IPS-15b (cell line): ENCODE results near the gene OPN5.

Source experiments
- H3K27me3 ChIP-seq: one replicate; pipeline ENCODE4 v1.6.1; 2013; ENCODE audit warnings: low read length; ENCODE audit not compliant: control insufficient read depth, insufficient read depth
- H3K36me3 ChIP-seq: one replicate; pipeline ENCODE4 v1.6.1; 2013; ENCODE audit warnings: low read length; ENCODE audit not compliant: control insufficient read depth, insufficient read depth
- H3K4me1 ChIP-seq: one replicate; pipeline ENCODE4 v1.6.1; 2013; ENCODE audit warnings: mild to moderate bottlenecking, low read length; ENCODE audit not compliant: control insufficient read depth, insufficient read depth
- H3K4me3 ChIP-seq: one replicate; pipeline ENCODE4 v1.5.1; 2013; ENCODE audit warnings: low read depth, low read length
- H3K9ac ChIP-seq: one replicate; pipeline ENCODE4 v1.6.1; 2013; ENCODE audit warnings: low read depth, mild to moderate bottlenecking, low read length
- H3K9me3 ChIP-seq: one replicate; pipeline ENCODE4 v1.6.1; 2013; ENCODE audit warnings: mild to moderate bottlenecking, low read length; ENCODE audit not compliant: control insufficient read depth, insufficient read depth

The OPN5 gene

DNA sequence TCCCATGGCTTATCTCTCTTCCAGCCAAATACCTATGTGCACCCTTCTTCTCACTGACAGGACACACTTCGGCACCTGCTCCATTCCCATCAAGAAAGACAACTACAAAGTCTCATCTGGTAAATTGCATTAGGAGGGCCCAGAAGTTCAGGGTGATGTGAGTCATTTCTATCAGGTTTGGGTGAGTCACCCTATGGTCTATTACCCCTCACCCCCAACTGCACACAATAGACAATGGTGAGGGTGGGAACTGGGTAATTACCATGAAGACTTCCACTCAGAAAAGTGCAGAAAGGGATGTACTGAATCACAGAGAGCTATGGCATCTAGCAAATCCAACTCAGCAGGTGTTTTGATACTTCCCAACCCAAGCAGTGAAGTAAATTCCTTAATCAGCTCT lies 54.8 kb downstream of the OPN5 start:
- H3K9me3 ChIP-seq: no peaks in the 10 kb centered on the region
- H3K4me1 ChIP-seq: no peaks in the 10 kb centered on the region
- H3K4me3 ChIP-seq: no peak overlapping the region
- no peaks in the 10 kb centered on the region for H3K27me3 ChIP-seq
- no peaks in the 10 kb centered on the region for H3K36me3 ChIP-seq
- no peak overlapping the region for H3K9ac ChIP-seq

DNA sequence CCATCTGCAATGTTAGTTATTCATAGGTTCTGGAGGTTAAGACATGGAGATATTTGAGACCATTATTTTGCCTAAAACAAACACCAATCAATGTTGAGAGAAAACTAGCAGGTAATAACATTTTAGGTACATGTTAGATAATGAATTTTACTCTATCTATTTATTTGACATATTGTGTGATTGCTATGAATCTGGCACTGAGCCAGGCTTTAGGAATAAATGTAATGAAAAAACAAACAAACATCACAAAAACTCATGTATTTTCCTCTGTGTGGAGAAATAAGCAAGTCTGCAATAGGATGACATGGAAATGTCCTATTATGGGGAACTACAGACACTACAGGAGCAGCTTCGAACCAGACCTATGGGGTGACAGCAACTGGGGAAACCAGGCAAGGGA lies 57.8 kb downstream of the OPN5 start:
- no peak overlapping the region for H3K9ac ChIP-seq

DNA sequence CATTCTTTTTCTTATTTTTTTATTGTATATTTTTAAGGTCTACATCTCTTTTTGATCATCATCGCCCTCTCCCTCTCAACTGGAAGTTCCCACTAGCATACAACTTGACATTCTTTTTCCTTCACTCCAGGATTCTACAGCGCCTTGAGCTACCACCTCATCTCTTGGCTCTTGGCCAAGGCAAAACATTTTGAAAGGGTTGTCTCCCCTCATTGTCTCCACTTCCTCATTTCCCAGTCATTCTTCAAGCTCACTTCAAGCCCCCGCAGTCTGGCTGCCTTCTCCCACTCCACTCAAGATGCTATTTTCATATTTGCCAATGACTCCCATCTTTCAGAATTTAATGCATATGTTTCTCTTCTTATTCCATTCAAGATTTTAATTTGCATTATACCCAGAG lies 63.0 kb downstream of the OPN5 start:
- Histone ChIP-seq H3K9ac (no peak overlapping the region), H3K27me3 (no peaks in the 10 kb centered on the region), H3K9me3 (no peaks in the 10 kb centered on the region), H3K4me3 (no peak overlapping the region), H3K4me1 (no peaks in the 10 kb centered on the region), H3K36me3 (no peaks in the 10 kb centered on the region)

More for the DNA sequence above, 57.8 kb downstream of the OPN5 start:
- H3K9me3 ChIP-seq: no peaks in the 10 kb centered on the region
- H3K27me3 ChIP-seq: no peaks in the 10 kb centered on the region
- no peaks in the 10 kb centered on the region for H3K4me1 ChIP-seq
- H3K4me3 ChIP-seq: no peak overlapping the region
- H3K36me3 ChIP-seq: no peaks in the 10 kb centered on the region

DNA sequence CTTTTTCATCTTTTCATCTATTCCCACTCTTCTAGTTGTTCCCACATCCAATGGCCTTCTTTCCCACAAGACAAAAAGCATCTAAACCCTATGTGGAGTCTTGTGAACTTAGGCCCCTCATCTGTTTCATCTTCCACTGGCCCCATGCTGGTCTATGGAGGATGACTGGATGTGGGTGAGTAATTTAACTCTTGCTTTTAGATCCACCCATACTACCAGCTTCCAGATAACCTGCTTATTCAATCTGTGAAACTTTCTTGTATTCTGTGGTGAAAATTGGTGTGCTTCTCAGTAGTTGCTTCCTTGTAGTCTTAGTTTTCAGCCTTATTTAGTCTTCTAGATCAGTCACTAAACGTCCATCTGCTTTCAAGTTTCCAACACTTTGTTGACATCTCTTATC lies 64.9 kb downstream of the OPN5 start:
- H3K4me1 ChIP-seq: no peaks in the 10 kb centered on the region
- H3K27me3 ChIP-seq: no peaks in the 10 kb centered on the region
- H3K36me3 ChIP-seq: no peaks in the 10 kb centered on the region
- H3K9ac ChIP-seq: no peak overlapping the region
- no peaks in the 10 kb centered on the region for H3K9me3 ChIP-seq
- no peak overlapping the region for H3K4me3 ChIP-seq

DNA sequence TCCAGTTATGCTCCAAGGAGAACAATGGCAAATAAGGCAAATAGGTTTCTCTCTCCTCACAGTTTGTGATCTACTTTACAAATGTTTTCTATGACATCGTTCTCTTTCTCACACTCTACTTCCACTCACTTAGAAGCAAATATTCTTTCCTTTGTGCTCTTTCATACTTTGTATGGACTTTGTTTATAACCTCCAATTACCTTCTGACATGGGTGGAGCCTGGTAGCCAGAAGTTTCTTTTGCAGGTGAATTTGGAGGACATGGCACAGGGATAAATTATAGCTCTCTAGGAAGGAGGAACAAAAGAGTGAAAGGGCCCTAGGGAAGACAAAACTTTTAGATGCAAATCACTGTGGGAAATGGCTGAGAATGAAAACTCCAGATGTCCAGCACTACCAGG lies 69.3 kb downstream of the OPN5 start:
- H3K4me1 ChIP-seq: no peaks in the 10 kb centered on the region
- H3K27me3 ChIP-seq: no peaks in the 10 kb centered on the region
- H3K9ac ChIP-seq: no peak overlapping the region
- no peak overlapping the region for H3K4me3 ChIP-seq
- H3K9me3 ChIP-seq: no peaks in the 10 kb centered on the region
- H3K36me3 ChIP-seq: no peaks in the 10 kb centered on the region

DNA sequence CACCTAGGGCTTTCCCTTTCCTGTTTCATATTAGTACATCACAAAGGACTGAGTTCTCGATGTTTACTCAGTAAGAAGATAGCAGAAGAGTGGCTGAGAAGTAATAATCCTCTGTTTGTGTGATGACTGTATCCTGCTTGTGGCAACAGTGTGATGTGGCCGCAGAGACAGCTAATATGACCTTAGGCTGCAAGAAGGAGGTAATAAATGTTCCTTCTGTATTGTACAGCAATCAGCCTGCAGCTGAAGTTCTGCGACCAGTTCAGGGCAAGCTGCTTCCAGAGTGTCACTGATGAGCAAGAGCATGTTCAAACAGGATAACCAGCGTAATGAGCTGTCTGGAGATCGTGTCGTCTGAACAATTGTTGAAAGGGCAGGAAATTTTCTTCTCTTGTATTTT lies 70.9 kb downstream of the OPN5 start:
- no peaks in the 10 kb centered on the region for H3K27me3 ChIP-seq
- no peaks in the 10 kb centered on the region for H3K9me3 ChIP-seq
- no peaks in the 10 kb centered on the region for H3K36me3 ChIP-seq
- no peak overlapping the region for H3K4me3 ChIP-seq
- H3K4me1 ChIP-seq: no peaks in the 10 kb centered on the region
- H3K9ac ChIP-seq: no peak overlapping the region

DNA sequence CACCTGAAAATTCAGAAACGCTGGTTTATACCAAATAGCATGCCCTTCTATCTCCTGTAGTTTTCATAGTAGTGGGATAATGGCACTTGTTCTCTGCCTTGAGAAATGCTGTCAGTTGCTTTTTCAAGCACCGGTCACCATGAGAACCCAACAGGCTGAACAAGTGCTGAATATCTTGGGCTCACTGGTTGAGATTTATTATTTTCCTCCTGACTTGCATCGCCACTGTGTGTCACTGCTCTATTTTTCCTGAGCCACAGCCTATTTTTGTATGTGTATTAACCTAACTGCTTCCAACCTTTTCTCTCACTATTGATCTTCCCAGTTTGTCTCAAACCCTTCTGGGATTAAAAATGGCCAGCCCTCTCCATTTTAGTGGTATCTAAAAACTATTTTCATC lies 71.9 kb downstream of the OPN5 start:
- no peaks in the 10 kb centered on the region for H3K4me1 ChIP-seq
- H3K9ac ChIP-seq: no peak overlapping the region
- H3K4me3 ChIP-seq: no peak overlapping the region
- H3K9me3 ChIP-seq: no peaks in the 10 kb centered on the region
- H3K27me3 ChIP-seq: no peaks in the 10 kb centered on the region
- no peaks in the 10 kb centered on the region for H3K36me3 ChIP-seq

DNA sequence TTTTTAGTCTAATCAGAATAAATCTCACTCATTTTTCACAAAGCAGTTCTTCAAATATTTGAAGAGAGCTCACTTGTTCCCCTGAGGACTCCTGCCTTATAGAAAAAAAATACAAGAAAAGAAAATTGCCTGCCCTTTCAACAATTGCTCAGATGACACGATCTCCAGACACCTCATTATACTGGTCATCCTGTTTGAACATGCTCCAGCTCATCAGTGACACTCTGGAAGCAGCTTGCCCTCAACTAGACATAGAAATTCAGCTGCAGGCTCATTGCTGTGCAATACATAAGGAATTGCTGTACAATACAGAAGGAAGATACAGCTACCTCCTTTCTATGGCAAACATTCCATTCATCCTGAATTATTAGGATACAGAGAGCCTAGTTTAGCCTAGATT lies 73.1 kb downstream of the OPN5 start:
- no peak overlapping the region for H3K9ac ChIP-seq
- no peaks in the 10 kb centered on the region for H3K36me3 ChIP-seq
- H3K9me3 ChIP-seq: no peaks in the 10 kb centered on the region
- no peaks in the 10 kb centered on the region for H3K27me3 ChIP-seq
- no peaks in the 10 kb centered on the region for H3K4me1 ChIP-seq
- H3K4me3 ChIP-seq: no peak overlapping the region

DNA sequence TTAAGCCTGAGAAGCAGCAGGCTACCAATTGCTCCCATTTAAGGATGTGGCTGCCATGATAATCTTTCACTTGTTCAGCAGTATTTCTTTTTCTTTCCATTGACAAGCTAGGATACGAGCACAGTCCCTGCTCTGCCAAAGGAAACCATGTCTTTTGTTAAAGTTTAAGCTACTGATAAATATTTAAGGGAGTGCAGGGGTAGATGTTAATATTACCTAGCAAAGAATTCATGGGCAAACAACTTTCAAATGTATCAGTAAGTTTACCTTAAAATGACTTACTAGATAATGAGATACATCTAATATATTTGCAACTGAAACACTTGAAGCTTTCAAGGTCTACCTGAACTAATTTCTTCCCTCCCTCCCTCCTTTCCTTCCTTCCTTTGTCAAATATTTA lies 77.3 kb downstream of the OPN5 start:
- no peak overlapping the region for H3K4me3 ChIP-seq
- H3K27me3 ChIP-seq: no peaks in the 10 kb centered on the region
- H3K4me1 ChIP-seq: no peaks in the 10 kb centered on the region
- H3K9ac ChIP-seq: no peak overlapping the region
- H3K9me3 ChIP-seq: no peaks in the 10 kb centered on the region
- no peaks in the 10 kb centered on the region for H3K36me3 ChIP-seq

DNA sequence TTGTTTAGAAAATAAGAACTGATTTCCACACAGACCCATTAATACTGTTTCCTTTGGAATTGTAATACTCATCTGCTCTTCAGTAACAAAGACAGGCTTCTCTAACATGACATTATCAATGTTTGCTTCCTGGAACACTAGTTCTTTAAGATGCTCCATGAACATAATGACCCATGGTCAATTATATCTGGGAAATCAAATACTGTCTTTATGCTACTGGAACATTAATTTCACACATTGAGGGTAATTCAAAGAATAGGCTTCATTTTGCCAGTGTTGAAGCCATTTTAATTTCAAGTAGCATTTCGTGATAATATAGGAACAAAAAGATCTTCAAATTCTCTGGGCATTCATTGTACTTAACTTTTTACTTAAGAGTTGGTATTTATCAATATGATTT lies 80.9 kb downstream of the OPN5 start:
- no peaks in the 10 kb centered on the region for H3K27me3 ChIP-seq
- H3K36me3 ChIP-seq: no peaks in the 10 kb centered on the region
- no peaks in the 10 kb centered on the region for H3K4me1 ChIP-seq
- no peaks in the 10 kb centered on the region for H3K9me3 ChIP-seq
- H3K4me3 ChIP-seq: no peak overlapping the region
- no peak overlapping the region for H3K9ac ChIP-seq

DNA sequence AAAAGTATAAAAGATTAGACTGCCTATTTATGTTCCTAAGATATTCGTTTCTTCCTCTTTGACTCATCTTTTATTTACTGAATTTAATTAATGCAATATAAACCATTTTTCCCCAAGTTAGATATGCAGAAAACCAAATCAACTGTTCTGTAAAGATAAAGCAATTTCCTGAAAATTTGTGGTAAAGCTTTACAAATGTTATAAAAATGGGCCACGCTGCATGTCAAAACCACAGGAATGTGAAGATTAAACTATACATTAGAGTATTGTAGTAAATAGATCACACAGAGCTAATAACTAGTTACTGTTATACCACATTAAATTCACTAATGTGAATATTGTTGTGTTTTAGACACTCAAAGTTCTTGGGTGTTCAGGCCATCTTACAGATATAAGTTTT lies 83.4 kb downstream of the OPN5 start:
- Histone ChIP-seq H3K4me3 (no peak overlapping the region), H3K36me3 (no peaks in the 10 kb centered on the region), H3K27me3 (no peaks in the 10 kb centered on the region)

DNA sequence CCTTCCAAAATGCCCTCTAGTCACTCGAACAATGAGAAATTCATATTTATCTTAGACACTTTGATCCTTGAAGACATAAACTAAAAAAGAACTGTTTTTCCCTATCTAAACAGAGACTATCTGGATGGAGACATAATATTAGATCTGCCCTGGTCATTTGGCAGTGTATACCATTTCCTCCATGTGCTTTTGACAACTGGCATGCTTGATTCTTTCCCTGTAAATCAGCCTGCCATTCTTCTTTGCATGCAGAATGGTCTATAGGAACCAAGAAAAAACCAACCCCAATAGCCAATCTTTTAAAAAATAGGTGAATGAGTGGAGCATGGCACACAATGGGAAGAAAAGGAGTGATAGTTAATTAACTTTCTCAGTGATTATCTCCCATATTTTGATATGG lies 93.8 kb downstream of the OPN5 start:
- H3K4me1 ChIP-seq: peaks cover 2% of the 10 kb centered on the region
- H3K27me3 ChIP-seq: no peaks in the 10 kb centered on the region
- no peak overlapping the region for H3K4me3 ChIP-seq
- no peaks in the 10 kb centered on the region for H3K36me3 ChIP-seq
- no peaks in the 10 kb centered on the region for H3K9me3 ChIP-seq
- no peak overlapping the region for H3K9ac ChIP-seq

More for the DNA sequence above, 83.4 kb downstream of the OPN5 start:
- no peak overlapping the region for H3K9ac ChIP-seq
- no peaks in the 10 kb centered on the region for H3K9me3 ChIP-seq
- no peaks in the 10 kb centered on the region for H3K4me1 ChIP-seq
